ENCODE measurements around the gene TMEM232.
"Not testable (repeated sequence)": the region's sequence is repeated elsewhere in the genome, so short reads cannot be mapped to it uniquely, and the experiment has no call there.

Gene TMEM232

DNA sequence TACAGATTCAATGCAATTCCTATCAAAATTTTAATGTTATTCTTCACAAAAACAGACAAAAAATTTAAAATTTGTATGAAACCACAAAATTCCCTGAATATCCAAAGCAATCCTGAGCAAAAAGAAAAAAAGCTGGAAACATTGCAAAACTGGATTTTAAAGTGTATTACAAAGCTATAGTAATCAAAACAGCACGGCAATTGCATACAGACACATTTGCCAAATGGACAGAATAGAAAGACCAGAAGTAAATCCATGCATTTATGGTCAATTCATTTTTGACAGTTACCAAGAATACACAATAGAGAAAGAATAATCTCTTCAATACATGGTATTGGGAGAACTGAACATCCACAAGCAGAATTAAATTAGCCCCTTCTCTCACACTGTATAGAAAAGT lies 110.5 kb downstream of the TMEM232 start:
- DNase-seq = no peak

DNA sequence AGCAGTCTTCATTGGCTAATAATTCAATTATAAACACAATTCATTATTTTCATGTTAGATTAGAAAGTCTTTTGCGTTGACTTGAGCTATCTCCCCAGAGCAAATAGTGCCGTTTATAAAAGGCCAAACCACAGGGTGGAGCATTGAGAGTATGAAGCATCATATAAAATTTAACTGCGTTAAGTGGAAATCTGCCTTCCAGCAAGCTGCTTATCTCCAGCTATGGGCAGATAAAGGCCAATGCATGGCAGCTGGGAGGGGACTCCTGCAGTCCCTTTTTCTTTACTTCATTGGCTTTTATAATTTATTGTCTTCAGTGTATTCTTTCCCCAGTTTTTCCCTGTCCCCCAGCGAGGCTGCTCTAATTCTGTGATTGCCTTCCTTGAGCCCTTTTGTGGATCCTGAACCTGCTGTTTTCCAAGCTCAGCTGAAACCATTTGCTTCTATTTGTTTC lies 113.7 kb downstream of the TMEM232 start:
- no peak for DNase-seq

DNA sequence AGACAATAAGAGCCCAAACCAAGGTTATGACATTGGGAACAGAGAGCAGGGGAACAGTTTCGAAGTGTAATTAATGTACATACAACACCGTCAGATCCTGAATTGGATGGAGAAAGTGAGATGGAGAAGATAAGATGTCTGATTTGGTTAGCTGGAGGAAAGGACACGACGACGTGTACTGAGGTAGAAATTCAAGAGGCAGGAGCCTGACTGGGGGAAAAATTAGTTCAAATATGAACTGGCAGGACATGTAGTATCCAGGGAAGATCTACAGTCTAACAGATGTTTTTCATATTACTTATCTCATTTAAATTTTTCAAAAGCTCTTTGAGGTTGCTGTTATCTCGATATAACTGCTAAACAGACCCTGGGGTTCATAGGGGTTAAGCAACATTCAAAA lies 114.7 kb downstream of the TMEM232 start:
- DNase-seq = no peak

DNA sequence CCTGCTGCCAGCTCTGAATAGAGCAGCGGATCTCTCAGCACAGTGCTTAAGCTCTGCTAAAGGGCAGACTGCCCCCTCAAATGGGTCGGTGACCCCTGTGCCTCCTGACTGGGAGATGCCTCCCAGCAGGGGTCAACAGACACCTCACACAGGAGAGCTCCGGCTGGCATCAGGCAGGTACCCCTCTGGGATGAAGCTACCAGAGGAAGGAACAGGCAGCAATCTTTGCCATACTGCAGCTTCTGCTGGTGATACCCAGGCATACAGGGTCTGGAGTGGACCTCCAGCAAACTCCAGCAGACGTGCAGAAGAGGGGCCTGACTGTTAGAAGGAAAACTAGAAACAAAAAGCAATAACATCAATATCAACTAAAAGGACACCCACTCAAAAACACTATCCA lies 131.6 kb downstream of the TMEM232 start:
- DNase-seq = no peak

DNA sequence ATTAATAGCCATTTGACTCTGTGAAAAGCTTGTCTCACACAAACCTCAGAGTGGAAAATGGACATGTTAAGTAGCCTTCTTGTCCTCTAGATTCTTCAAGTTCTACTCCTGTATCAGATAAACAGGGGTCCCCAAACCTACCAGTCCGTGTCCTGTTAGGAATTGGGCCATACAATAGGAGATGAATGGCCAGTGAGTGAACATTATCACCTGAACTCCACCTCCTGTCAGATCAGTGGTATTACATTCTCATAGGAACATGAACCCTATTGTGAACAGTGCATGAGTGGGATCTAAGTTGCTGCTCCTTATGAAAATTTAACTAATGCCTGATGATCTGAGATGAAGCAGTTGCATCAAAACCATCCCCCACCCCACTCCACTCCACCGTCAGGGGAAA lies 136.3 kb downstream of the TMEM232 start:
- no peak for DNase-seq

DNA sequence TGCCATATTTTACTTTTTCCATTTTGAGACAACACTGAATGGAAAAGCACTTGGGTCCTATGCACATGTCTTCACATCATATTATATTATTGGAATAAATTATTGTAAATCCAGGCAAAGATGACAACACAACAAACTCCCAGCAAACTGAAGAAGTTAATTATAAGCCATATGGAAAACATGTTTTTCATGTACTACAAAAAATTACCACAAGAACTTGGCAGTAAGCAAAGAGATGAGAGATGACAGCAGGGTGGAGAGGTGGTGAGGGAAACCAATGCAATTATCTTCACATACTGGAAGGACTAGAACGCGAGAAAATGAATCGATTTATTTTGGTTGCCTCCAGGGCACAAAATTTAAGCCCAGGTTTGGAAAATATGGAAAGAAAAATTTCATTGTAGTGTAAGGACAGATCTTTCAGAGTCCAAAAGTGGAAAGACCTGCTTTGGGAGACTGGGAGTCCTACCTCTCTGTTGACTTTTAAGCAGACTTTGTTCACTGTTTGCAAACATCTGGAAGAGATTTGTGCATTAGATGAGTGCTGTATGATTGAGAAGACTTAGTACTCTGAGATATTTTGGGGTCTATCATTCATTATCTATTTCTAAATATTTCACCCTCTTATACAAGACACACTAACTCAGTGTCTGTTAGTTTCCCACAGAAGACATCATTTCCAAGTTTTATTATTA lies 138.0 kb downstream of the TMEM232 start:
- no peak for DNase-seq

DNA sequence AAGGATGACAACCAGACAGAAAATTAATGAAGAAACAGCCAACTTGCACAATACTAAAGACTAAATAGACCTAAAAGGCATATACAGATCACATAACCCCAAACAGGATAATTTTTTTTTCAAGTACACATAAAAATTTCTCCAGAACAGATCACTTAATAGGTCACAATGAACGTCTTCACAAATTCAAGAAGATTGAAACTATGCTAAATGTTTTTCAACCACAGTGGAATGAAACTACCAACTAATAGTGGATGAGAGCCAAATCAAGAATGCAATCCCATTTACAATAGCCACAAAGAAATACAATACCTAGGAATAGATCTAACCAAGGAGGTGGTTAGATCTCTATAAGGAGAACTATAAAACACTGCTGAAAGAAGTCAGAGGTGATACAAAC lies 145.8 kb downstream of the TMEM232 start:
- no peak for DNase-seq

DNA sequence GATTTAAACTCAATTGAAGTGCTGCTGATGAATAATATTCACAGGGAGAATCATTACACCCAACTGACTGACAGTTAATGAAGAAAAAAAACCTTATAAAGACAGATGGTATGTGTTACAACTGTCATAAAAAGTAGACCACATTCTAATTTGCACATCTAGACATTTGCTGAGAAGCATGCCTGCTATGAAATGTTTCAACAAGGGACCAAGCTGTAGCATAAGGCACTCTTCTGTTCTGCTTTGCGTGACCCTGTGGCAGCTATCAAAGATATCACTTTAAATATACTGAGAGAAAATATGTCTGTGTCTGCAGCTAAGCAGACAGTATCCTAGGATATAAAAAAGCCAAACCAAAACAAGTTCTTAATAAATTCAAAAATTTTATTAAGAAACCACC lies 153.7 kb downstream of the TMEM232 start:
- no peak for DNase-seq

DNA sequence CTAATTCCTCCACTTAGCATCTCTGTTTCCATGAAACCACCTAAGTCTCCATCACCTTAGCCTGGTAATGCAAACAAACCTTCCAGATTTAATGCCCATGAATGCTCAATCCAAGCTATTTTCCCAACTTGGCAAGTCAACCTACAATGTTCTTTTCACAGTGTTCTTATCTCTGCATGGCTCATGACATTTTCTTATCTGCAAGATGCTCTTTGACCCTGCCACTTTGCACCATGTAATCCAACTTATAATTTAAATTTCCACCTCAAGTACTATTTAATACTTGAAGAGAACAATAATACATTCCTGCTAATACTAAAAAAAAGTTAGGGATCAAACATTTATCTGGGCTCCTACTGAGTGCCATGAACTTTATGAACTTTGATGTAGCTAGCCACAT lies 164.3 kb downstream of the TMEM232 start:
- no peak for DNase-seq

DNA sequence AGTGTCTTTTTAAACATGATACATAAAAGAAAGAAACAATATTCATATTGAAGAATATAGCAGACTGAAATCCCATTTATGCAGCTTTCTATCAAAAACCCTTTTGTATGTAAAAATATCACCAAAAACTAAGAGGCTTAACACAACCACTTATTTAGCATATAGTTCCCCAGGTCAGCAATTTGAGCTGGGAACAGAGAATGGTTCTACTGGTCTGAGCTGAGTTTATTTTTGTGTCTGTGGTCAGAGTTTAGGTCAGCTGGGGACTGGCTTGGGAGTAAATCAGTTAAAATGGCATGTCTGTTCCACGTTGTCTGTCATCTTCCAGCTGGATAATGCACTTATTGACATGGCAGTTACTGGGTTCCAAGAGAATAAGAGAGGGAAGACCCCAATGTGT lies 165.0 kb downstream of the TMEM232 start:
- no peak for DNase-seq

DNA sequence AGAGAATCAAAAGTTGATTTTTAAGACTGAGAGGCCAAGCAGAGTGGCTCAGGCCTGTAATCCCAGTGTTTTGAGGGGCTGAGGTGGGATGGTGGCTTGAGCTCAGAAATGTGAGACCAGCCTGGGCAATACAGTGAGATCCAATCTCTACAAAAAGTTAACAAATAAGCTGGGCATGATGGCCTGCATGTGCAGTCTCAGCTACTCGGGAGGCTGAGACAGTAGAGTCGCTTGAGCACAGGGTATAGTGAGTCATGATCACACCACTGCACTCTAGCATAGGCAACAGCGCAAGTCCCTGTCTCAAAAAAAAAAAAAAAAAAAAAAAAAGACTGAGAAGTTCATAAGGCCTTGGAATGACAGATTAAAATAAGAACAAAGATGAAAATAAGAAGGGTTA lies 177.2 kb downstream of the TMEM232 start:
- DNase-seq = no peak

DNA sequence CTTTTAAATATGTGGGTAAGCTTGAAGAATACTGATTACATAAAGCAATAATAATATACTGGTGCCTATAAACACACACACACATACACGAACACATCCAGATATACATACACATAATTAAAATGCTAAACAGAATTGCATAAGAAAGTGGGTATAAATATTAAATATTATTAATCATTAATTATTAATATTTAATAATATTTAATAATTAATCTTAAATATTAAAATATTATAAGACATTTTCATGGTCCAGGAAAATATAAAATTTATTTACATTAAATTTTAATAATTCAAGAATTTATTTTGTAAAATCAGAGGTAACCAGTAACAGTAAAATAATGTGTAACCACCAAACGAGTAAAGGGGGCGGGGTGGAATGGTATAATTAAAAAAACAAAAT lies 178.3 kb downstream of the TMEM232 start:
- DNase-seq = no peak

DNA sequence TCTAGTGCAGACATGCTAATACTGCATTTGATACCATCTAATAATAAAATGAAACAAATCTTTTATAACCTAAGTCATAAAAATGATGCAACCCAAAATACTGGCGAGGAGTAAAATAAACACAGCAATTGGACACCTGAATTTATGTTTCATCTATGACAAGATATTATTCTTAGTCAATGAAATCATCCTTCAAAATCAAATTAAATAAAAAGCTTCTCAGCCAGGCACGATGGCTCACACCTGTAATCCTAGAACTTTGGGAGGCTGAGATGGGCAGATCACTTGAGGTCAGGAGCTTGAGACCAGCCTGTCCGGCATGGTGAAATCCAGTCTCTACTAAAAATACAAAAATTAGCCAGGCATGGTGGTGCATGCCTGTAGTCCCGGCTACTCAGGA lies 179.0 kb downstream of the TMEM232 start:
- DNase-seq = no peak

DNA sequence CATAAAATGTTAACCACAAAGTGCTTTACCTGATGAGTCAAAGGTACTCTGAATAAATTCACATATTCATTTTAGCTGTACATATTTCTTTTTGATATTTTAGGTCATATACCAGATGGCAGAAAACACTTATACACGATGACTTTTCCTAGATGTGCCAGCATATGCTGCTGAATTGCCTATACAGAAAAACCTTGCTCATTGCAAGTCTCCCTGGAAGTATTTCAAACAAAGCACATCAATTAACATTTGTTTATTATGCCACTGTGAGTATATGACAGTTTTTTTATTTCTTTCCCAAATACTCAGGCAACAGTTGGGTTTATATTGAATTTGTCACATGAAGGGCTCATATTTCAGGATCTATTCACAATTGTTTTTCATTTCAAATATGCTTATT lies 180.8 kb downstream of the TMEM232 start:
- DNase-seq = no peak

DNA sequence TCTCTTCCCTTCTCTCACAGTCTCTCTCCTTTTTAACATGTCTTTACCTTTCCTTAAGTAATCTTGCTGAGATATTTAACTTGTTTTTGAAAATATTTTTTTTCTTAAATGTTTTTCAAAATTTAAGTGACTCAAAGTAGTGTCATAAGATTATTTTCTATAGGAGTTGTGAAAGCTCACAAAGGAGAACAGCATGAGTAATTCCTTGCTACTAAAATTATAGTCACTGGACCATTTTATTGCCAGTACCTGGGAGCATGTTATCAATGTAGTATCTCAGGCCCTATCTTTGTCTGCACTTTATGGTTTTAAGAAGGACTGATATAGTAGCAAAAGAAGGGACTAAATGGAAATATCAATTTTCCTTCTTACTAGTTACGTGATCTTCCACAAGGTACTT lies 181.9 kb downstream of the TMEM232 start:
- DNase-seq = no peak

DNA sequence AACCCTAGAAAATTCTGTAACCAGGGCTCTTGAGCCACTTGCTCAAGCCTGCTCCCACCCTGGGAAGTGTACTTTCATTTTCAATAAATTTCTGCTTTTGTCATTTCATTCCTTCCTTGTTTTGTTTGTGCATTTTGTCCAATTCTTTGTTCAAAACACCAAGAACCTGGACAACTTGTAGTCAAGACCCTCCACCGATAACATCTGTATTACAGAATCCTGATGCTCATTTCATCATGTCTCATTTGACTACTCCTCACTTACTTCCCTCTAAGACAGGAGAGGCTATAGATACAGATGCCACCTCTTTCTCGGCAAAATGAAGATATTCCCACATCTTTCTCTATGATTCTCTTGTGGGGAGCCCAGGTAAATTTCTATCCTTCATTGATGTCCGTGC lies 183.5 kb downstream of the TMEM232 start:
- DNase-seq = no peak

DNA sequence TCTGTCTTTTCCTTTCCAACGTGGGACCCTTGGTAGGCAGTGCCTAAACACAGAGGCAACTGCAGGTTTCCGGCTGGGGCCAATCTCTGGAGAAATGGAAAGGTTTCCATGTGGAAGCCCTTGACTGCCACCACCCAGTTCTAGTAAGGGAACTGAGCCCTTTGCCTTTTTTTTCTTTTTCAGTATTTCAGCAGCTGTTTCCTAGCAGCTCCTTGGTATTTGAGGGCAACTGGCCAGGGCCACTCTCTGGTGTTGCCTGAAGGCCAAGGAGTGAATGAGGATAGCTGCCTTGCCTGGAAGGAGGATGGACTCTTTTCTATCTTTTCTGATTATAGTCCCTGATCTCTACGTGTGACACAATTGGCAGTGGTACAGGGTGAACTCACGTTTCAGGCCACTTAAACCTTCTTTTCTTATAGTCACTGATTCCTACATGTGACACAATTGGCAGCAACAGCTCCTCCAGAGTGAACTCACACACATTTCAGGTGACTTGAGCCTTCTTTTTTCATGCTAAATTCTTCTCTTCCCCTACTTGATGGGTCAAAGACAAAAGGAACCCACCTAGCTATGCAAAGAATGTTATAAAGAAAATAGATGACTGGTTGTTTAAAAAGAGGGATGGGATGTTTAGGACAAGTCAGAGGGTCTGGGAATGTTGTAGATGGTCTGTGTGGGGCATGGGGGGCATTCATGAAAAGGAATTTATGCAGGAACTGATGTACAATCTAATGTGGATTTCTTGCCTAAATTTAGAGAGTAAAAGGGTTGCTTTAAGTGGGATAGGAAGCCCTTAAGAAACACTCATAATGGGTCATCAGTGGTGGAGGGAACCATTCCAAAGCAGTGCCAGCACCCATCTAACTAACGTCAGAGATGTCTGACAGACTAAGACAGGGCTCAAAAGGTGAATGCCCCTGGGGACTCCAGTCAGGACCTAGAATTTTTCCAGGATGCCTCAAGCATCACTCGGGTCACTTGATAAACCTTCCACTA lies 190.1 kb downstream of the TMEM232 start:
- DNase-seq = no peak

DNA sequence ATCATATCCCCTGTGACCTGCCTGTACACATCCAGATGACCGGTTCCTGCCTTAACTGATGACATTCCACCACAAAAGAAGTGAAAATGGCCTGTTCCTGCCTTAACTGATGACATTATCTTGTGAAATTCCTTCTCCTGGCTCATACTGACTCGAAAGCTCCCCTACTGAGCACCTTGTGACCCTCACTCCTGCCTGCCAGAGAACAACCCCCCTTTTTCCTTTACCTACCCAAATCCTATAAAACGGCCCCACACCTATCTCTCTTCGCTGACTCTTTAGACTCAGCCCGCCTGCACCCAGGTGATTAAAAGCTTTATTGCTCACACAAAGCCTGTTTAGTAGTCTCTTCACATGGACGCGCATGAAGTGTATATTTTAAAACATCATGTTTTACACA lies 191.3 kb downstream of the TMEM232 start:
- DNase-seq = not testable (repeated sequence)

DNA sequence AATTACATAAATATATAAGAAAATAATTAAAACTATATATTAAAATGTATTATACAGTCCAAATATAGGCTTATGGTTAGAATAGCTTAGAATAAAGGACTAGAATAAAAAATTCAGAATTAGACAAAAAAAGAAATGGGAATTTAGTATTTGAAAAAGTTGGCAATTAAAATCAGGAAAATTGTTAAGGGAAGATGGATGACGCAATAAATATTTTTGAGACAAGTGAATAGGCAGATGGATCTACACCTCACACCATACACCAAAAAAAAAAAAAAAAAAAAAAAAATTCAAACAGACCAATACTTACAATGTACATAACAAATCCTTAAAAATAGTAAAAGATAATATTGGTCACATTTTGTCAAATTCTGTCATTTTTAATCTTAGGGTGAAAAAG lies 200.7 kb downstream of the TMEM232 start:
- no peak for DNase-seq

DNA sequence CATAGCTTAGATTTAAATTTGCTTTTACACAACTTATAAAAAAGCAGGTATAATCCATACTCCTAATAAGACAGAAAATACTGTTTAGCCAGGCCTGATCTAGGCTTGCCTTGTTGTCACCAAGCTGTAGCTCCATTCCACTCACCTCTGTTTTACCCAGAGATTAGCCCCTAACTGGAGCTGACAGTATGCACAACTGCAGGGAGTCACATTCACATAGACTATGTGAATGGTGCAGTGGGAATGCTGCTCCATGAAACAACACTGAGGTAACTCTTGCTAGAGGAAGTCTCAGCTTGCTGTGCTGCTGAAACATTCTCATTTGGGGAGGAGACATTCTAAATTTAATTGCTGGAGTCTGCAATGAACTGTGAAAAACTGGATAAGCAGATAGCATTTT lies 209.1 kb downstream of the TMEM232 start:
- DNase-seq = no peak

DNA sequence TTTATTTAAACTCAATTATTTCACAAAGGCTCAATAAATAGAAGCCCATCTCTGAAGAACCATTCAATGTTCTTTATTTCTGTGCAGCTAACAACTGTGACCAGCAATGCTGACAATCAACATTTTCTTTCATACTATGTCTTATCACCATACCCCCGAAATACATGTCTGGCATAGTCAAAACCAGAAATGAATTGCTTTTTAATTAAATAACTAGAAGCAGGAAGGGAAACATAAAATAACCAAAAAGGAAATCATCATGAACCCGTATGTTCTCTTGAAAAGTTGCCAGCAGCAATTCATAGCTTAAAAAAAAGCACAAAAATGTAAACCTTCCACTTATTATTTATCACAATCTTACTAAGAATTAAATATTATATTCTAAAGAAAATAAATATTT lies 212.4 kb downstream of the TMEM232 start:
- no peak for DNase-seq

DNA sequence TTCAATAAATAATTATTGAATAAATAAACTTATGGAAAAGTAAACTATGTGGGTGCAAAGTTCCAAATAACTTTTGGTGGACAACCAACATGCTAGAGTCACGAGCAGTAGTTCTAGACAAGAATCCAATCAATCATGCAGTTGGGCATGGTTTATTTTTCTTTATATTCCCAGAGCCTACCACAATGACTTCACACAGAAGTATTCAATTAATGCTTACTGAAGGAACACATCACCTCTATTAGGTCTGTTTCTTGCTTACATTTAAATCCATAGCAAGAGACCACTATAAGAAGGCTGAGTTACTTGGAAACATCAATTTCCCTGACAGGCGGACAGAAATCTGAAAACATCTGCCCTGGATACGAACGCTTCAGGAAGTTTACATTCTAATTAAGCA lies 214.2 kb downstream of the TMEM232 start:
- DNase-seq = no peak

DNA sequence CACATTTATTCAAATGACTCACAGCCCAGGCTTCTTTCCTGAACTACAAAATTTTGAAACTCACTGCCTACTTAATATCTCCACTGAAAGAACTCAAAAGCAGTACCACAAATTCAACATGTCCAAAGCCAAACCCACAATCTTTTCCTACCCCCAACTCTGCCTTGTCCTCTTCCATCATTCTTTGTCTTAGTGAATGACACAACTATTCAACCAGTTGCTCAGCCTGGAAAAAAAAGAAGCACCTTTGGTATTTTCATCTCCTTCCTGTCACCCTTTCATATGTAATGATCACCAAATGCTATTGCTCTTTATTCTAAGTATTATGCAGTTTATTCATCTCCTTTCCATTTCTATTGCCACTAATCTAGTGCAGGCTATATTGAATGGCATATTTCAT lies 216.3 kb downstream of the TMEM232 start:
- no peak for DNase-seq

DNA sequence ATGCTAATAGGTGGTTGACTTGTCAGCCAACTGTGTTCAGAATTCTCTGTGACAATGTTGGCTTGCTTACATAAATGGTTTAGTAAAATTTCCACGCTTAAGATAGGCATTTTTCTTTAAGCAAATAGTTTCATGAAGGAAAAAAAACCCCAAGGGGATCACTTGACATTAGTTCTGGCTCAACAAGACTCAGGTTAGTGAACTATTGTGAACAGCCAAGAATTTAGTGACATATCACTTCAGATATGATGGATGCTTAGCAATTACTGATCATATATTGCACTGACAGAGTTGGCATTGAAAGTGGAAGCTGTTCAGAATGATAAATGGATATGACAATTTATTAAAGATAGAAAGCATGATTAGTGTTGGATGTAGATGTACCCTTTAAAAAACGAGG lies 218.5 kb downstream of the TMEM232 start:
- no peak for DNase-seq
